ENCODE data around the gene FIGNL2. TPM values are rescaled to one million over a fixed set of nuclear protein-coding genes. Genes with fewer than 3 reads are reported as not detected.

FIGNL2 gene
- total RNA-seq, 1 experiment from 2014 or later: 0.10 TPM

- DNase-seq: no peak
- no peaks in the 10 kb centered on the region for H3K27me3 ChIP-seq
- no peaks in the 10 kb centered on the region for H3K36me3 ChIP-seq
- H3K9me3 ChIP-seq: no peaks in the 10 kb centered on the region
- no peak overlapping the region for H3K4me3 ChIP-seq
These were observed 36.2 kb upstream of the FIGNL2 start for GRCh38 chr12:51884676-51885229.

- H3K36me3 ChIP-seq: no peaks in the 10 kb centered on the region
- H3K9me3 ChIP-seq: no peaks in the 10 kb centered on the region
- DNase-seq: no peak
- no peaks in the 10 kb centered on the region for H3K27me3 ChIP-seq
- no peak overlapping the region for H3K4me3 ChIP-seq
These were observed 35.6 kb upstream of the FIGNL2 start for GRCh38 chr12:51883998-51884675.

- Histone ChIP-seq H3K27me3 (no peaks in the 10 kb centered on the region), H3K36me3 (no peaks in the 10 kb centered on the region), H3K4me3 (no peak overlapping the region), H3K9me3 (no peaks in the 10 kb centered on the region)
- DNase-seq: no peak
These were observed 34.8 kb upstream of the FIGNL2 start for GRCh38 chr12:51883295-51883694.

- H3K27me3 ChIP-seq: no peaks in the 10 kb centered on the region
- no peaks in the 10 kb centered on the region for H3K9me3 ChIP-seq
- no peaks in the 10 kb centered on the region for H3K36me3 ChIP-seq
- no peak for DNase-seq
- H3K4me3 ChIP-seq: no peak overlapping the region
These were observed 30.6 kb upstream of the FIGNL2 start for GRCh38 chr12:51879102-51879501.

- DNase-seq: no peak
- Histone ChIP-seq H3K4me3 (no peak overlapping the region), H3K9me3 (no peaks in the 10 kb centered on the region), H3K36me3 (no peaks in the 10 kb centered on the region), H3K27me3 (no peaks in the 10 kb centered on the region)
These were observed 26.0 kb upstream of the FIGNL2 start for GRCh38 chr12:51874486-51874885.

- DNase-seq: no peak
- Histone ChIP-seq H3K36me3 (no peaks in the 10 kb centered on the region), H3K9me3 (no peaks in the 10 kb centered on the region), H3K27me3 (no peaks in the 10 kb centered on the region), H3K4me3 (no peak overlapping the region)
These were observed 25.5 kb upstream of the FIGNL2 start for GRCh38 chr12:51874000-51874399.

- H3K36me3 ChIP-seq: no peaks in the 10 kb centered on the region
- H3K4me3 ChIP-seq: no peak overlapping the region
- H3K9me3 ChIP-seq: no peaks in the 10 kb centered on the region
- H3K27me3 ChIP-seq: no peaks in the 10 kb centered on the region
- DNase-seq: no peak
These were observed 24.9 kb upstream of the FIGNL2 start for GRCh38 chr12:51873251-51873994.

GRCh38 chr12:51872689-51872981, 24.1 kb upstream of the FIGNL2 start:
- DNase-seq: no peak
- Histone ChIP-seq H3K4me3 (no peak overlapping the region), H3K27me3 (no peaks in the 10 kb centered on the region), H3K36me3 (no peaks in the 10 kb centered on the region), H3K9me3 (no peaks in the 10 kb centered on the region)

GRCh38 chr12:51871918-51872688, 23.6 kb upstream of the FIGNL2 start:
- H3K4me3 ChIP-seq: no peak overlapping the region
- H3K27me3 ChIP-seq: no peaks in the 10 kb centered on the region
- no peaks in the 10 kb centered on the region for H3K36me3 ChIP-seq
- no peaks in the 10 kb centered on the region for H3K9me3 ChIP-seq
- DNase-seq: no peak

- Histone ChIP-seq H3K27me3 (no peaks in the 10 kb centered on the region), H3K36me3 (no peaks in the 10 kb centered on the region), H3K4me3 (no peak overlapping the region), H3K9me3 (no peaks in the 10 kb centered on the region)
- DNase-seq: peak; percentile 38
These were observed 22.6 kb upstream of the FIGNL2 start for GRCh38 chr12:51871126-51871525.

- no peaks in the 10 kb centered on the region for H3K27me3 ChIP-seq
- DNase-seq: no peak
- H3K9me3 ChIP-seq: no peaks in the 10 kb centered on the region
- H3K4me3 ChIP-seq: no peak overlapping the region
- no peaks in the 10 kb centered on the region for H3K36me3 ChIP-seq
These were observed 22.0 kb upstream of the FIGNL2 start for GRCh38 chr12:51870504-51870903.

- no peak for DNase-seq
- H3K4me3 ChIP-seq: no peak overlapping the region
- no peaks in the 10 kb centered on the region for H3K27me3 ChIP-seq
- H3K36me3 ChIP-seq: no peaks in the 10 kb centered on the region
- no peaks in the 10 kb centered on the region for H3K9me3 ChIP-seq
These were observed 21.4 kb upstream of the FIGNL2 start for GRCh38 chr12:51869931-51870330.

- no peak overlapping the region for H3K4me3 ChIP-seq
- H3K36me3 ChIP-seq: no peaks in the 10 kb centered on the region
- H3K9me3 ChIP-seq: no peaks in the 10 kb centered on the region
- H3K27me3 ChIP-seq: no peaks in the 10 kb centered on the region
- no peak for DNase-seq
These were observed 21.0 kb upstream of the FIGNL2 start for GRCh38 chr12:51869496-51869865.

GRCh38 chr12:51868821-51869495, 20.4 kb upstream of the FIGNL2 start:
- Histone ChIP-seq H3K36me3 (no peaks in the 10 kb centered on the region), H3K27me3 (no peaks in the 10 kb centered on the region), H3K4me3 (no peak overlapping the region), H3K9me3 (no peaks in the 10 kb centered on the region)
- DNase-seq: no peak

- H3K4me3 ChIP-seq: no peak overlapping the region
- no peaks in the 10 kb centered on the region for H3K36me3 ChIP-seq
- H3K27me3 ChIP-seq: no peaks in the 10 kb centered on the region
- no peak for DNase-seq
- H3K9me3 ChIP-seq: no peaks in the 10 kb centered on the region
These were observed 19.4 kb upstream of the FIGNL2 start for GRCh38 chr12:51867796-51868428.

GRCh38 chr12:51867371-51867770, 18.9 kb upstream of the FIGNL2 start:
- no peaks in the 10 kb centered on the region for H3K27me3 ChIP-seq
- no peak overlapping the region for H3K4me3 ChIP-seq
- H3K36me3 ChIP-seq: no peaks in the 10 kb centered on the region
- no peaks in the 10 kb centered on the region for H3K9me3 ChIP-seq
- DNase-seq: no peak

Measured in MG63 (cell line).